MCF 10A (cell line): ENCODE data around the gene ANKRD6. TPM values are rescaled to one million over a fixed set of nuclear protein-coding genes. Genes with fewer than 3 reads are reported as not detected.

Experiments
- BruUV-seq: library from RNA; stranded (reverse); fragments of 400-500 nt; replicated peaks from 2 replicates; lab custom pipeline; 2021; lab: Mats Ljungman, UMichigan
- CTCF ChIA-PET: fragments of 300-600 bp; sonication (Branson Sonifier 250); formaldehyde crosslinking; extraction: SDS; loops from one replicate; lab custom pipeline; 2021; ENCODE audit warnings: antibody characterized with exemption, inconsistent platforms; lab: Yijun Ruan, JAX
- POLR2A ChIA-PET: fragments of 300-600, 350-650 bp; sonication (Branson Sonifier 250); formaldehyde crosslinking; extraction: SDS; loops from one replicate; lab custom pipeline; 2020; ENCODE audit warnings: antibody characterized with exemption, inconsistent platforms; lab: Yijun Ruan, JAX
- DNase-seq: peaks from one replicate; pipeline ENCODE4 v3.0.0-alpha.2; 2018; ENCODE audit not compliant: unreplicated experiment
- H3K27ac Mint-ChIP-seq: one replicate; pipeline ENCODE4 v1.8.0; 2022; ENCODE audit warnings: mild to moderate bottlenecking, low read depth, mixed read lengths; ENCODE audit not compliant: unreplicated experiment
- H3K27me3 Mint-ChIP-seq: one replicate; pipeline ENCODE4 v1.8.0; 2022; ENCODE audit warnings: mixed read lengths; ENCODE audit not compliant: insufficient read depth, unreplicated experiment
- H3K36me3 Mint-ChIP-seq: one replicate; pipeline ENCODE4 v1.8.0; 2022; ENCODE audit warnings: mild to moderate bottlenecking, moderate library complexity, mixed read lengths; ENCODE audit not compliant: insufficient read depth, unreplicated experiment
- H3K4me1 Mint-ChIP-seq: one replicate; pipeline ENCODE4 v1.8.0; 2022; ENCODE audit warnings: mixed read lengths; ENCODE audit not compliant: insufficient read depth, unreplicated experiment
- H3K4me3 Mint-ChIP-seq: one replicate; pipeline ENCODE4 v1.8.0; 2022; ENCODE audit warnings: mild to moderate bottlenecking, moderate library complexity, mixed read lengths; ENCODE audit not compliant: unreplicated experiment
- H3K9me3 Mint-ChIP-seq: one replicate; pipeline ENCODE4 v1.8.0; 2022; ENCODE audit warnings: mixed read lengths; ENCODE audit not compliant: unreplicated experiment
- CTCF ChIP-seq: fragments of 200-600 bp; IDR thresholded peaks from one replicate; pipeline ENCODE4 v1.8.0; 2022; ENCODE audit warnings: antibody characterized with exemption, mild to moderate bottlenecking; ENCODE audit not compliant: unreplicated experiment
- intact Hi-C: fragments of 100-400 bp; cut with micrococcal nuclease; formaldehyde crosslinking; loops from 2 replicates; pipeline ENCODE4 v1.14.1; 2022
- total RNA-seq: library from RNA; stranded (reverse); gene quantifications from 2 replicates; pipeline ENCODE4 v1.2.3, GENCODE V29; 2022

ANKRD6 gene
- total RNA-seq, 1 experiment from 2014 or later: 2.1 TPM

GRCh38 chr6:89657445-89658158 lies 224.7 kb downstream of the ANKRD6 start:
- DNase-seq: no peak
- TF ChIP-seq CTCF: no peak
- BruUV-seq: no TSS peak
- Mint-ChIP-seq H3K4me3 (no peak overlapping the region), H3K27me3 (no peaks in the 10 kb centered on the region), H3K36me3 (peaks cover 96% of the 10 kb centered on the region), H3K9me3 (no peaks in the 10 kb centered on the region), H3K4me1 (no peaks in the 10 kb centered on the region), H3K27ac (no peak overlapping the region)
- intact Hi-C loops: no loop called here
- POLR2A ChIA-PET: interaction anchor here (0.9 kb wide), 1 partner anchor 31 kb away, joined by 3 read pairs; no protein-coding TSS in a partner anchor
- CTCF ChIA-PET: no interaction called here

- H3K4me3 Mint-ChIP-seq: no peak overlapping the region
- no peaks in the 10 kb centered on the region for H3K27me3 Mint-ChIP-seq
- peaks cover 97% of the 10 kb centered on the region for H3K36me3 Mint-ChIP-seq
- no peak overlapping the region for H3K27ac Mint-ChIP-seq
- H3K4me1 Mint-ChIP-seq: no peaks in the 10 kb centered on the region
- ChIA-PET POLR2A (interaction anchor here (0.6 to 3.0 kb wide), 2 partner anchors 22 to 318 kb away, joined by 3 to 11 read pairs; partner anchors contain the start of gene LYRM2), CTCF (interaction anchor here (0.8 to 1.0 kb wide), 2 partner anchors 13 to 51 kb away, joined by 3 to 5 read pairs; no protein-coding TSS in a partner anchor)
- TF ChIP-seq CTCF: no peak
- BruUV-seq: no TSS peak
- intact Hi-C loops: no loop called here
- H3K9me3 Mint-ChIP-seq: no peaks in the 10 kb centered on the region
- no peak for DNase-seq
Measured at GRCh38 chr6:89660981-89661380, 228.0 kb downstream of the ANKRD6 start.

GRCh38 chr6:89661559-89661958 lies 228.6 kb downstream of the ANKRD6 start:
- no peak for TF ChIP-seq CTCF
- ChIA-PET CTCF (interaction anchor here (0.8 to 1.0 kb wide), 2 partner anchors 12 to 52 kb away, joined by 3 to 5 read pairs; no protein-coding TSS in a partner anchor), POLR2A (interaction anchor here (0.6 to 3.0 kb wide), 3 partner anchors 23 to 319 kb away, joined by 3 to 11 read pairs (median 3); partner anchors contain the start of gene LYRM2)
- BruUV-seq: no TSS peak
- DNase-seq: no peak
- no peaks in the 10 kb centered on the region for H3K9me3 Mint-ChIP-seq
- peaks cover 97% of the 10 kb centered on the region for H3K36me3 Mint-ChIP-seq
- H3K27me3 Mint-ChIP-seq: no peaks in the 10 kb centered on the region
- no peak overlapping the region for H3K4me3 Mint-ChIP-seq
- H3K4me1 Mint-ChIP-seq: no peaks in the 10 kb centered on the region
- H3K27ac Mint-ChIP-seq: no peak overlapping the region
- intact Hi-C loops: no loop called here

- H3K4me3 Mint-ChIP-seq: no peak overlapping the region
- H3K9me3 Mint-ChIP-seq: no peaks in the 10 kb centered on the region
- POLR2A ChIA-PET: interaction anchor here (0.6 to 3.0 kb wide), 3 partner anchors 24 to 775 kb away, joined by 3 to 11 read pairs (median 5); partner anchors contain the start of gene LYRM2
- no peak for DNase-seq
- no peaks in the 10 kb centered on the region for H3K4me1 Mint-ChIP-seq
- CTCF ChIA-PET: interaction anchor here (0.7 kb wide), 1 partner anchor 312 kb away, joined by 5 read pairs; no protein-coding TSS in a partner anchor
- TF ChIP-seq CTCF: no peak
- intact Hi-C loops: no loop called here
- BruUV-seq: no TSS peak
- no peak overlapping the region for H3K27ac Mint-ChIP-seq
- no peaks in the 10 kb centered on the region for H3K27me3 Mint-ChIP-seq
- peaks cover 97% of the 10 kb centered on the region for H3K36me3 Mint-ChIP-seq
Measured at GRCh38 chr6:89662659-89663223, 229.8 kb downstream of the ANKRD6 start.
